GM19467 (cell line): ENCODE data around the gene PHTF1.

ENCODE experiments used
- ATAC-seq: cut with Tn5 transposase; IDR thresholded peaks from one replicate; pipeline ENCODE4 v1.9.1; 2021; ENCODE audit warnings: mild to moderate bottlenecking, moderate library complexity; ENCODE audit not compliant: unreplicated experiment

PHTF1 gene

DNA sequence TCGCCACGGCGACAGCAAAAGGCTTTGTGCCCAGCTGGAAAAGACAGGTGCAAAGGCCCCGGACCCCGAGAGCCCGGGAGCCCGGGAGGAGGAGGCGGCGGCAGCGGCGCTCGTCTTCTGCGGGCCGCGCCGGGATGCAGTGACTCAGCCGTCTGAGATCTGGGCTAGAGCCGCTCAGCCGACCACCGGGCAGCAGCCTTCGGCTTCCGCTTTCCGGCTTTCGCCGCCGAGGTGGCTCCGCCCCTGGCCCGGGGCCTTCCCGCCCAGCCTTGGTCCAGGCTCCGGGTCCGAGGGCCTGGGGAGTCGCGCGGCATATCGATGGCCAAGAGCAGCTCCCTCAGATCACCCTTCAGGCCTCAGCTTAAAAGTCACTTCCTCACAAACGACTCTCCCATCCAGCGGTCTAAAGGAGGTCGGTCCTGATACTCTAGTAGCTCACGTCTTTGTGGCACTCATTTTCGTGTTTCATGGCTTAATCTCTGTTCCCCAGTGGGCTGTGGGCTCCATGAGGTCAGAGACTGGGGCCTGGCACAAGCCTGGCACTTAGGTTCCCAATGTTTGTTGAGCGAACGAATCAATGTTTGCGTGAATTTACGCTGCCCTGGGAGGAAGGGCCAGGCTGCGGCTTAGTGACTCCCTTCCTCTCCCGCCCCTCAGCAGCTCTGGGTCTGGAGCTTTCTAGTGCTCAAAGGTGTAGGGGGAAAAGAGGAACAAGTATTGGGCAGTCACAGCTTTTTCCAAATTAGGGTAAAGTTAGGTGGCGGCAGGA lies at the start of gene PHTF1:
Gene PHTF1, minus strand, starts transcription at position 154 of the 769 bp plus-strand sequence. CDS start 783 bp downstream, outside the sequence.
- peak; percentile 80 for ATAC-seq

DNA sequence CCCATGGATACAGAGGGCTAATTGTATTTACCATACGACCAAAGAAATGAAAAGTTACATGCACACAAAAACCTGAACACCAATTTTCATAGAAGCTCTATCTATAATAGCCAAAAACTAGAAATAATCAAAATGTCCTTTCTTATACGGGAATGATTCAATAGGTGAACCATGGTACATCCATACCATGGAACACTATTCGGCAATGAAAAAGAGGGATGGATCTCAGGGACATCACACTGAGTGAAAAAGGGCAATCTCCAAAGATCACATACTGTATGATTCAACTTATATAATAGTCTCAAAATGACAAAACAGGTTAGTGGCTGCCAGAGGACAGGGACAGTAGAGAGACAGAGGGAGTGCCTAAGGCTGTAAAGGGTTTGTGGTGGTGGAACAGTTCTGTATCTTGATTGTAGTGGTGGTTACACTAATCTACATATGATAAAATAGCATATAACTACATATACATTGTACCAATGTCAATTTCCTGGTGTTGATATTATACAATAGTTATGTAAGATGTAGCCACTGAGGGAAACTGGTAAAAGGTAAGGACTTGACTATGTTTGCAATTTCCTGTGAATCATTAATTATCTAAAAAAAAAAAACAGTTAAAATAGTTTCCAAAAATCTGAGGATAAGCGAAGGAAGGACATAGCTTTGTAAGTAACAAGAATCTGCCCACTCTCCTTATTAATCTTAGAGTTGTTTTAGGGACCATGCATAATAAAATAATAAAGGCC lies 49.3 kb upstream of the PHTF1 start:
- no peak for ATAC-seq

DNA sequence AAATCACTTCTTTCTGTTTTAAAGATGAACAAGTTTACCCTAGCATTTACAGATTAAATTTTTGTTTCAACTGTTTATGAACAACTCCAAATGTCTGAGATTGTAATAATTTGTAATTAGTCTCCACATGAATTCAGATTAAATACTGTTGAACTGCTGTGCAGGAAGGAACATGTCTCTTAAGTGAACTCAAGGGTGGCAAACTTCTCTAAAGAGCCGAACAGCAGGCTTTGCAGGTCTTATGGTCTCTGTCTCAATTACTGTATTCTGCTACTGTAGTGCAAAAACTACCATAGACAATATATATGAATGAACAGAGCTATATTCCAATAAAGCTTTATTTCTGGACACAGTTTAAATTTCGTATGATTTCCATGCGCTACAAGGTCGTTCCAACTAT lies 46.4 kb upstream of the PHTF1 start:
- ATAC-seq, result no peak

DNA sequence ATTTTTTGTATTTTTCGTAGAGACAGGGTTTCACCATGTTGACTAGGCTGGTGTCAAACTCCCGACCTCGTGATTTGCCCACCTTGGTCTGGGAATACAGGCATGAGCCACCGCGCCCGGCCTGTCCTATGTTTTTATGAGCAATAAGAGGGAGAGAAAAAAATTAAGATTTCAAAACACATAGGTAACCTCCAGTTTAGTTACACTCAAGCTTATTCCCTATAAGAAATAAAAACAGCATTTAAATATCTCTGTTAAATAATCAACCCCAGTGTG lies 45.9 kb upstream of the PHTF1 start:
- ATAC-seq, result no peak

DNA sequence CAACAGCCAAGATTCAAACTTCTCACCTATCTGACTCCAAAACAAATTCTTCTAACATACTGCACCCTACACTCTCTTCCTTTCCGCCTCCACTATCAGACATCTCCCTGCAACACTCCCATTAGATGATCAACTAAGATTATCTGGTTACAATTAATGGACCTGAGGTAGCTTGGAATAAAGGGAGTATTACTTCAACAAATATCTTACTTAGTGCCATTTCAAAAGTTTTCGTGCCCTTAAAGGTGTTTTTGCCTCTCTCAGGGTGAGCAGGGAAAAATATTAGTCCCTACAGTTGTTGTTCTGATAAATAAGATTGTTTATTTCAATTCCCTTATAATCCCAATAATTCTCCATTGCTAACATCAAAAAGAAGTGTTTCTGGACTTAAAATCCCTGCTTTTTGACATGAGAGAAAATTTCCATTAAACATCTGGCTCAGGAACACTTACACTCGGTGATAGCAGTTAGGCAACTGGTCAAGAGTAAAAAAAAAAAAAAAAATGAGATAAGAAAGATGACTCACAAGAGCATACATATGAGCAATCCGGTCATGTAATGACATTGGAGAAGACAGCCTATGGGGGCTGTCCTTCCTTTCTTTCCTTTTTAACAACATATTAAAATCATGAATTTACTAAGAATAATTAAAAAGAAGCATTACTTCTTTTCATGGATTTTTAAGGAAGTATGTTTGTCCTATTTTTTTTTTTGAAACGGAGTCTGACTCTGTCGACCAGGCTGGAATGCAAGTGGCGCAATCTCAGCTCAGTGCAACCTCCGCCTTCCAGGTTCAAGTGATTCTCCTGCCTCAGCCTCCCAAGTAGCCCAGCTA lies 45.4 kb upstream of the PHTF1 start:
- ATAC-seq, result no peak

DNA sequence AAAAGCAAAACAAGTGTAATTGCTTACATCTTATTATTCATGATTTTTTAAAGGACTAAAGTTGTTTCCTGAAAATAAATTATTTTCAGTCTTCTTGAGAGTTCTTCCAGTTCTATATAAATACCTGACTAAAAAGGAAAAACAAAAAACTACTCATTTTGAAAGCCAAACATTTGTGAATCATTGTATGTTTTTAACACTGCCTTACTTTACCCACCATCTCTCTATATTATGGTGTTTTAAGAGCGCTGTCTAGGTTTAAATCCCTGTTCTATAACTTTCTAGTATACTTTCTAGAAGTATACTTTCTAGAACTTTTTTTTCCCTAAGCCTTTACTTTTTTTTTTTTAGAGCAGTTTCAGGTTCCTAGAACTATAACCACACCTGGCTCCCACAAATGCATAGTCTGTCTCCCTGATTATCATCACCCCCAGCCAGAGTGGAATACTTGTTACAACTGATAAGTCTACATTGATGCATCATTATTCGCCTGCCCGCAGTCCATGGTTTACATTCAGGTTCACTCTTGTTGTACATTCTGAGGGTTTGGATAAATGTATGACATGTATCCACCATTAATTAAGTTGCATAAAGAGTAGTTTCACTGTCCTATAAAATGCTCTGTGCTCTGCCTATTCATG lies 43.2 kb upstream of the PHTF1 start:
- no peak for ATAC-seq

DNA sequence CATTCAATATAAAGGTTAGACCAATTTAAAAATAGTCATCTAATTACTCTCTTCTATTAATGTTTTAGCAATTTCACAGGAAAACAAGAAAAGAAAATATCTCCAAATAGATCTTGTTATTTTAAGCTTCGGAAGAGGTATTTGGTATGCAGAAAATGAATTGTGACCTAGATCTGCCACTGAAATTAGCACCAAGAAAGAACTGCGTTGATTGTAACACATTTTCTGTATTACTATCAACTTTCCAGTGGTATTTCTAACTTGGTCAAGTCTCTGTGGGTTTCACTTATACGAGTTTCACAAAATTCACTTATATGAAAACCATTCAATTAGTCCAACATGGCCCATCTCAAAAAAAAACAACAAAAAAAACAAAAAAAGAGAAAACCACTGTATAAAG lies 41.2 kb upstream of the PHTF1 start:
- no peak for ATAC-seq

DNA sequence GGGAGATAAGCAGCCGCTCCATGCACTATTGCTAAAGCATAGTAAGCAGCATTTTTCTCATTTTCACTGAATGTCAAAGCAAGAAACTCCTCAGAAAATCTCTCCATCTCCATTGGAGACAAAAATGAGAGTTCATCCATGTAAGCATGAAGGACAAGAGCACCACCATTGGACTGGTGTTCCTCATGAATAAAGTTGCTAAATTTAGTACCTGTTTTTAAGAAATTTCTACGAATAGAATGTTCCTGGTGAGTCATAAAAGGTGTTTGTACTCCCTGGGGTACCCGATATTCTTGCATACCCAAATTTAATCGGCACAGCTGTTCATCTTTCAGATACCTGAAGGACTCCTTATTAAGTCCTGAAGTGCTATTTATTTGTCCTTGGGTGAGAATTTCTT lies 38.2 kb upstream of the PHTF1 start:
- no peak for ATAC-seq

DNA sequence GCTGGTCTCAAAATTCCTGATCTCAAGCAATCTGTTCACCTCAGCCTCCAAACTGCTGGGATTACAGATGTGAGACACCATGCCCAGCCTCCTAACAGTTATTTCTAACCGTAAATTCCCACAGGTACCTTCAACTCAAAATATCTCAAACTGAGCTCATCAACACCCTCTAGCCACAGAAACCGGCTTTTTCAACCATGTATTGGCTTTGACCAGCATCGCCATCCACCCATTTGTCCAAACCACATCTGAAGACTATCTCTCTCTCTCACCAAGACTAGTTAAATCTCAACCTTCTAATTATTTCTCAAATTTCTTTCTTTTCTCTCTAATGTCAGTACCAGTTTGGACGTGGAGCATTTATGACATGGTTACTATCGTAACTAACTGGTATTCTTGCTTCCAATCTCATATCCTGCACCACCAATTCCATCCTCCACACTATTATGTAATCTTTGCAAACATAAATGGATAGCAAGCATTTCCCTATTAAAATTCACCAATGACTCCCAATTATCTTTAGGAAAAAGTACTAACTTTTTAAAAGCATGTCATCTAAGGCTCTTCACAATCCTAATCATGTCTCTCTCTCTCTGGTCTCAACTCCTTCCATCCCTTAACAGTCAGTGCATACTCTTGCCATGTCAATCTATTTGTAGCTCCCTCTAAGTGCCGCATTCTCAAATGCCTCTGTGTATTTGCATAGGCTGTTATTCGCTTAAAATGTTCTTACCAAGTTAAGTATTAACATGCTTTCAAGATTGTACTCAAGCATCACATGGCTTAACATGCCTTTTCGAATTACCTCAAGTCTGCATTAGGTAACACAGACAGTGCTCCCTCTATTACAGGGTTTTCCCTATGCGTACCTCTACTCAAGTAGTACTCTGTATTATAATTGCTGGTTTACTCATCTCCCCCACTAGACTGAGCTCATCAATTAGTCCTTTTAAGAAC lies 34.9 kb upstream of the PHTF1 start:
- peak; percentile 68 for ATAC-seq

DNA sequence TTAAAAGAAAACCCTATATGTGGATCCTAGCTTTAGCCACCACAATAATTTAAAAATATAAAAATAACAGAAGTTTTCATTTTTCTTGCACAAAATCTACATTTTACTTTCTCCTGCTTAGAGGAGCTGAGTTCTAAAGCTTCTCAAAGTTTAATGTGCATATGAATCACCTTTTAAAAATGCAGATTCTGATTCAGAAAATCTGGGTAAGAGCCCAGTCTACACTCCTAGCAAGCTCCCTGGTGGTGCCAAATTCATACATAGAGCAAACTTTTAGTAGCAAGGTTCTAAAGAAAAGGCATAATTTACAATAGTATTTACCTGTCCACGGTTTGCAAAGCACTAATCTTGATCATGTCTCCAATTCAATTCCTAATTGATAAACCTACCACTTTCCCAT lies 33.7 kb upstream of the PHTF1 start:
- ATAC-seq, result no peak

DNA sequence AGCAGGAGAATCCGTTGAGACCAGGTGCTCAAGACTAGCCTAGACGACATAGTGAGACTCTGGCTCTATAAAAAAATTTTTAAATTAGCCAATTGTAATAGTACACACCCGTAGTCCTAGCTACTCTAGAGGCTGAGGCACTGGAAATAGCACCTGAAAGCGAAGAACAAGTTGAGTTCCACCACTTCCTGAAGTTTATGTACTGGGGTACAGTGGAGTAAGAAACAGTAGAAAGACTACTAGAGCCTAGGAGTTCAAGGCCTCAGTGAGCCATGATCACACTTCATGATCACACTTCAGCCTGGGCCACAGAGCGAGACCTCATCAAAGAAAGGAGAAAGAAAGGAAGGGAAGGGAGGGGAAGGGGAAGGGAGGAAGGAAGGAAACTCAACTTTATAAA lies 33.2 kb upstream of the PHTF1 start:
- ATAC-seq, result no peak

DNA sequence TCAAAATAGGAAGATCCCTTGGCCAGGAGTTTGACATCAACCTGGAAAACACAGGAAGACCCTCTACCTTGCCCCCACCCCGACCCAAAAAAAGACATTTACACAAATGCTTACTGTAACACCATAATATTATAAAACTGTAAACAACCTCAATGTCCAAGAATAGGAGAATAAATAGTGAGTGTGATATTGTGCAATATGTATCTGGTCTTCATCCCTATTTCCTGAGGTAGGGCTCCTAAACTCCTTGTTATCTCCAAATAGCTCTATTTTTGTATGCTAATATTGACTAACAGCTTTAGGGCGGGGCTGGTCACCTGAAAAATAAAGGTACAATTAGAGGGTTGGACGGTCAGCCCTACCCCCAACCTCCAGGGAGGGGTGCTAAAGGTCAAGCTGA lies 29.5 kb upstream of the PHTF1 start:
- no peak for ATAC-seq

DNA sequence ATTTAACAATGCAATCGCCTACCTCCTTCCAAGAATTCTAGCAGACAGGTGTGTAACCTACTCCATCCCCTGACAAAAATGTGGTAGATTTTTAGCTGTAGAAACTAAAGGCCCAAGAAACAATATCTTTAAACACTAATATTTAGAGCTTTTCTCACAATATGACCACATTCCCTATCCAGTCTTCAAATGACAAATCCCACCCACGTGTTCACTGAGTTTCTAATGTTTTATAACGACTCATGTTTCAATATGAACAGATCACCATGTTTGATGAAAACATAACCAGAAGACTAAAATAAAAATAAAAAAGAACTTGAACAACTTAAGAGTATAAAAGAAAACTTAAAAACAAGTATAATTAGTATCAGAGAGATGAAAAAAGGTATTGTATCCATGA lies 28.4 kb upstream of the PHTF1 start:
- no peak for ATAC-seq

DNA sequence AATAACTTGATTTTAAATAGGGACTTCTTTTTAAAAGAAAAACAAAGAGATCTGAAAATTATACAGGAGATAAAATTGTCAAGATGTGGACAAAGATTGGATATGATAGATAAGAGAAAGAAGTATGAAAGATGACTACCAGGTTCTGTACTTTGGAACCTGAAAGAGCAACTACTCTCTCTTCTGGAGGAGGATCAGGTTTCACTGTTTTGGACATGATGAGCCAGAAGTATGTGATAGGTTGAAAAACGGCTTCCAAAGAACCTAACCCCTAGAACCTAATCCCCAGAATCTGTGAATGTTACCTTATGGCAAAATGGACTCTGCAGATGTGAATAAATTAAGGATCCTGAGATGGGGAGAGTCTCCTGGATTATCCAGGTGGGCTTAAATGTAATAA lies 26.8 kb upstream of the PHTF1 start:
- ATAC-seq, result no peak

DNA sequence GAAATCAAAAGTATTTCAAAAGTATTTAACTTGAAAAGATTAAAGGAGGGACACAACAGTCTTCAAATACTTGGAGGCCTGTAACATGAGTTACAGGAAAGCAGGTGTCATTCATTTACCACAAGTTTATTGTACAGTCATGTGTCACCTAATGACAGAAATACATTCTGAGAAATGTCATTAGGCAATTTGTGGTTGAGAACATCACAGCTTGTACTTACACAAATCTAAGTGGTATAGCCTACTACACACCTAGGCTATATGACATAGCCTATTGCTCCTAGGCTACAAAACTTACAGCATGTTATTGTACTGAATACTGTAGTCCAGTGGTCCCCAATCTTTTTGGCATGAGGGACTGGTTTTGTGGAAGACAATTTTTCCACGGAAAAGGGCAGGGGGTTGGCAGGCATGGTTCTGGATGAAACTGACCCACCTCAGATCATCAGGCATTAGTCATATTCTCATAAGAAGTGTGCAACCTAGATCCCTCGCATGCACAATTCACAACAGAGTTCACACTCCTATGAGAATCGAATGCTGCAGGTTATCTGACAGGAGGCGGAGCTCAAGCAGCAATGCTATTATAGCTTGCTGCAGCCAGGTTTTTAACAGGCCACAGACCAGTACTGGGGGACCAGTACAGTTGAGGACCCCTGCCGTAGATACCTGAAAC lies 25.0 kb upstream of the PHTF1 start:
- ATAC-seq, result peak; percentile 66

DNA sequence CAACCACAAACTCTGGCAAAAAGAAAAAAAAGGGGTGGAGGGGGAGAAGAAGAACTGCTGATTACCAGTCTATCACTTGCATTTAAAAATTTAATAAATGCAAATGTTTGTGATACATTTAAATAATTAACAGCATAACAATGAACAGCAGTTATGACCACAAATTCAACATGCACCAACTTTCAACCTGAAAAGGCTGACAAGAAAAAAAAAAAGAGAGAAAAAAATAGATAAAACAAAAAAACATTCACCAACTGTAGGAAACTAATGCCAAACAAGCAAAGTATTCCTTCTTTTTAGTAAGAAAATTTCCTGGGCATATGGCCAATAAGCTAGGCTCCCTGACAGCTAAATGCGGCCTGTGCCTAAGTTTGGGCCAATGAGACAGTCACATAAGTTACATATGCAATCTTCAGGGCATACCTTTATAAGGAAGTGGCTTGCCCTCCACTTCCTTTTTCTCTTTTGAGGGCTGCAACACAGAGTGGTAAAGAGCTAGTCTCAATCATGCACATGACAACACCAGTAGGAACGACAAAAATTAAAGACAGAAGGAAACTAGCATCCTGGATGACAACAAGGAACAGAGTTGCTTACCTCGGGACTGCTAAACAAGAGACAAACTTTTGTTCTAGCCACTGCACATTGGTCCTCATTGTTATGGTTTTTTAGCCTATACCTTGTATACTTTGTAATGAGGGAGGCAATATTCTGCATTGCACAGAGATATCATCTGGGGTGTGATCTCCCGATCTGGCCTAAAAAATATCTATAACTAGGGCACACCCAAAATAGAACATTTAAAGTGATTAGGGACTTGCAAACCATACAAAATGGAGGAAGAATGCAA lies 24.2 kb upstream of the PHTF1 start:
- peak; percentile 82 for ATAC-seq

DNA sequence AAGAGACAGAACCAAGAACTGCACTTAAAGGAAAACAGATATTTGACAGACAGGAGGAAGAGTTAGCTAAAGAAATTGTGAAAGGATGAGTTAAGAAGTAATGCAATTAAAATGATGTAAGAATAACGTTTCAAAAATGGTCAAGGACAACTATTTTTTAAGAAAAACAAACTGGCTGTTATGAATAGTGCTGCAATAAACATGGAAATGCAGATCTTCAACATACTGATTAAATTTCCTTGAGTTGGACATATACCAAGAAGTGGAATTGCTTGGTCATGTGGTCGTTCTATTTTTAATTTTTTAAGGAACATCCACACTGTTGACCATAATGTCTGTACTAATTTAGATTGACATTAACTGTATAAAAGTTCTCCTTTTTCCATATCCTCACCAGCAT lies 23.1 kb upstream of the PHTF1 start:
- ATAC-seq, result no peak

DNA sequence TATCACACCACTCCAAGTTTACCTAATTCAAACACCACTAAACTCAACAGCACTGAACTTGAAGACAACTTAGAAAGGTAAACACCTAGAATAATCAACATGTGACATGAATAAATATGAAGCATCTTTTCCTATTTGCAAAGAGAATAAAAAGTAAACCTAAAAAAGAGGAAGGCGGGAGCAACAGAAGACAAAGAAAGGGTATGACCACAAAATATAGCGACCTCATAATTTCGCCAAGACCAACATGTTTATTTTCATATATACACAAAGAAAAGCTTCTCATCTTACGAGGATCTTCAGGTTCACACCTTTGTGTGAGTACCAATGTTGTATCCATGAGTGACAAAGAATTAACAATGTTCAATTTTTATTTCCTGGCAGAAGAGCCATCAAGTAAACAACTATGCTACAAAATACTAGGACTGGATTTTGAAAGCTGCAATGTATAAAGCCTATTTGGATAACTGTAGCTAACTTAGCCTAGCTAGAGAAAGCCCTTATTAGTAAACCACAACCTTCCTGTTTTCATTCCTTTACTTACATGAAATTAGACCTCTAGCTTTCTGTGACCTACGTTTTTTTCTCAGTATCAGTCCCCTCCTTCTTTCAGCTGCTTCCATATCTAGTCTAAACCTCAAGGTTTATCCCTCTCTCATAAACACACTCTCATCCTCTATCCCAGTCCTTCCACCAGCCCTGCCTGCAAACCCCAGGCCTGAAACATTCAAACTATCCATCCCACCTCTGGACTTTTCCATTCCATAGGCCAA lies 21.3 kb upstream of the PHTF1 start:
- ATAC-seq, result no peak
